Measurements from ENCODE around the gene SRR.

DNA sequence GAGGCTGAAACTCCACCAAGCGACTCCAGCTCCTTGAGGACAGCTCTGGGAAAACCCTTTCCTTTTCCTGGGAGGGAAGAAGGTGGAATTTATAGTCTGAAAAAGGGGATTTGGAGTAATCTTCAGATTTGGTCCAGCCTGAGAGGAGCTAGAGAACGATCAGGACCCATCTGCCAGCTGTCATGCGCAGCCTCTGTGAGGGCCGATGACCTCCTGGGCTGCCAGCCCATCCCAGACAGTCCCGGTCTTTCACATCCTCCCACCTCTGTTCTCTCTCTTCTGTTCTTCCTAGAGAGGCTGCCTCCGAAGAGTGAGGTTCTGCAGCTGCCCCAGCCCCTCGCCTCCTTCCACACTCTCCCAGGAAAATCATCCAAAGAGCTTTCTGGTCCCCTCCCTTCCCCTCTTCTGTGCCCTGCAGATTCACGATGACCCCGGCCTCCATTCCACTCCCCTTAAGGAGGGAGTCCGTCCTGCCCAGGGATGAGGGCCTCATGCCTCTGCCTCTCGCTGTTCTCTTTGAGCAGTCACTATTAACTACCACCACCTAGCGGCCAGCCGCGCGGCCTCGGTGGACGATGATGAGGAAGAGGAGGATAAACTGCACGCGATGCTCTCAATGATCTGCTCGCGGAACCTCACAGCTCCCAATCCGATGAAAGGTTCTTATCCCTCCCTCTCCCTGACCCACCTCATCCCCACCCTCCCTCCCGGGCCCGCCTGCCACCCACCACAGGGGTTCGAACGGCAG lies 63.2 kb downstream of the SRR start:
- TF ChIP-seq, protein P1, sequence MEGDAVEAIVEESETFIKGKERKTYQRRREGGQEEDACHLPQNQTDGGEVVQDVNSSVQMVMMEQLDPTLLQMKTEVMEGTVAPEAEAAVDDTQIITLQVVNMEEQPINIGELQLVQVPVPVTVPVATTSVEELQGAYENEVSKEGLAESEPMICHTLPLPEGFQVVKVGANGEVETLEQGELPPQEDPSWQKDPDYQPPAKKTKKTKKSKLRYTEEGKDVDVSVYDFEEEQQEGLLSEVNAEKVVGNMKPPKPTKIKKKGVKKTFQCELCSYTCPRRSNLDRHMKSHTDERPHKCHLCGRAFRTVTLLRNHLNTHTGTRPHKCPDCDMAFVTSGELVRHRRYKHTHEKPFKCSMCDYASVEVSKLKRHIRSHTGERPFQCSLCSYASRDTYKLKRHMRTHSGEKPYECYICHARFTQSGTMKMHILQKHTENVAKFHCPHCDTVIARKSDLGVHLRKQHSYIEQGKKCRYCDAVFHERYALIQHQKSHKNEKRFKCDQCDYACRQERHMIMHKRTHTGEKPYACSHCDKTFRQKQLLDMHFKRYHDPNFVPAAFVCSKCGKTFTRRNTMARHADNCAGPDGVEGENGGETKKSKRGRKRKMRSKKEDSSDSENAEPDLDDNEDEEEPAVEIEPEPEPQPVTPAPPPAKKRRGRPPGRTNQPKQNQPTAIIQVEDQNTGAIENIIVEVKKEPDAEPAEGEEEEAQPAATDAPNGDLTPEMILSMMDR (IDR thresholded peaks at IDR 0.05): no peak; the same call in 1 of the 2 replicates
- TF ChIP-seq, protein P2, sequence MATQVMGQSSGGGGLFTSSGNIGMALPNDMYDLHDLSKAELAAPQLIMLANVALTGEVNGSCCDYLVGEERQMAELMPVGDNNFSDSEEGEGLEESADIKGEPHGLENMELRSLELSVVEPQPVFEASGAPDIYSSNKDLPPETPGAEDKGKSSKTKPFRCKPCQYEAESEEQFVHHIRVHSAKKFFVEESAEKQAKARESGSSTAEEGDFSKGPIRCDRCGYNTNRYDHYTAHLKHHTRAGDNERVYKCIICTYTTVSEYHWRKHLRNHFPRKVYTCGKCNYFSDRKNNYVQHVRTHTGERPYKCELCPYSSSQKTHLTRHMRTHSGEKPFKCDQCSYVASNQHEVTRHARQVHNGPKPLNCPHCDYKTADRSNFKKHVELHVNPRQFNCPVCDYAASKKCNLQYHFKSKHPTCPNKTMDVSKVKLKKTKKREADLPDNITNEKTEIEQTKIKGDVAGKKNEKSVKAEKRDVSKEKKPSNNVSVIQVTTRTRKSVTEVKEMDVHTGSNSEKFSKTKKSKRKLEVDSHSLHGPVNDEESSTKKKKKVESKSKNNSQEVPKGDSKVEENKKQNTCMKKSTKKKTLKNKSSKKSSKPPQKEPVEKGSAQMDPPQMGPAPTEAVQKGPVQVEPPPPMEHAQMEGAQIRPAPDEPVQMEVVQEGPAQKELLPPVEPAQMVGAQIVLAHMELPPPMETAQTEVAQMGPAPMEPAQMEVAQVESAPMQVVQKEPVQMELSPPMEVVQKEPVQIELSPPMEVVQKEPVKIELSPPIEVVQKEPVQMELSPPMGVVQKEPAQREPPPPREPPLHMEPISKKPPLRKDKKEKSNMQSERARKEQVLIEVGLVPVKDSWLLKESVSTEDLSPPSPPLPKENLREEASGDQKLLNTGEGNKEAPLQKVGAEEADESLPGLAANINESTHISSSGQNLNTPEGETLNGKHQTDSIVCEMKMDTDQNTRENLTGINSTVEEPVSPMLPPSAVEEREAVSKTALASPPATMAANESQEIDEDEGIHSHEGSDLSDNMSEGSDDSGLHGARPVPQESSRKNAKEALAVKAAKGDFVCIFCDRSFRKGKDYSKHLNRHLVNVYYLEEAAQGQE (IDR thresholded peaks at IDR 0.05; ENCODE audit: insufficient read depth in 1 of 2, low read depth in 2 of 2, low read length in 1 of 2): no peak
- no peak for TF ChIP-seq TCF7L2 (IDR thresholded peaks at IDR 0.05; ENCODE audit: low read depth, low read length)
- no peak for TF ChIP-seq POLR2AphosphoS5 (IDR thresholded peaks at IDR 0.05; ENCODE audit: low read depth, low read length)
